Measurements from ENCODE around the gene WSB2.
"Not testable (repeated sequence)": the region's sequence is repeated elsewhere in the genome, so short reads cannot be mapped to it uniquely, and the experiment has no call there.

Gene WSB2

GRCh38 chr12:118034429-118035189 lies 26.4 kb downstream of the WSB2 start:
- DNase-seq, result no peak

GRCh38 chr12:118033902-118034301 lies 27.1 kb downstream of the WSB2 start:
- DNase-seq, result no peak

GRCh38 chr12:118033323-118033722 lies 27.7 kb downstream of the WSB2 start:
- DNase-seq, result no peak

- no peak for DNase-seq
These were observed 28.8 kb downstream of the WSB2 start for GRCh38 chr12:118032188-118032587.

- DNase-seq, result no peak
These were observed 31.8 kb downstream of the WSB2 start for GRCh38 chr12:118029166-118029565.

GRCh38 chr12:118025168-118025567 lies 35.8 kb downstream of the WSB2 start:
- no peak for DNase-seq

GRCh38 chr12:118023301-118023860 lies 37.6 kb downstream of the WSB2 start:
- no peak for DNase-seq

GRCh38 chr12:118022728-118023109 lies 38.3 kb downstream of the WSB2 start:
- no peak for DNase-seq

- not testable (repeated sequence) for DNase-seq
These were observed 38.8 kb downstream of the WSB2 start for GRCh38 chr12:118022097-118022727.

GRCh38 chr12:118020036-118020435 lies 40.9 kb downstream of the WSB2 start:
- no peak for DNase-seq

GRCh38 chr12:118017926-118018325 lies 43.1 kb downstream of the WSB2 start:
- DNase-seq, result no peak

GRCh38 chr12:118016424-118017264 lies 44.3 kb downstream of the WSB2 start, which contains the start of gene RFC5:
RFC5 (plus strand) TSS chr12:118016703; CDS start chr12:118016828, 125 bp downstream.
- DNase-seq, result peak; percentile 77

- no peak for DNase-seq
These were observed 45.0 kb downstream of the WSB2 start for GRCh38 chr12:118015944-118016343.

- no peak for DNase-seq
These were observed 45.7 kb downstream of the WSB2 start for GRCh38 chr12:118015306-118015705.

GRCh38 chr12:118013283-118013682 lies 47.7 kb downstream of the WSB2 start:
- DNase-seq, result no peak

GRCh38 chr12:118011961-118012360 lies 49.0 kb downstream of the WSB2 start:
- no peak for DNase-seq

GRCh38 chr12:118011377-118011776 lies 49.6 kb downstream of the WSB2 start:
- DNase-seq, result no peak

- DNase-seq, result no peak
These were observed 50.1 kb downstream of the WSB2 start for GRCh38 chr12:118010903-118011302.

- DNase-seq, result not testable (repeated sequence)
These were observed 61.2 kb downstream of the WSB2 start for GRCh38 chr12:117999806-118000205.

GRCh38 chr12:117998719-117999118 lies 62.3 kb downstream of the WSB2 start:
- no peak for DNase-seq

GRCh38 chr12:117994551-117995438 lies 66.2 kb downstream of the WSB2 start:
- DNase-seq, result no peak
